Skin epidermis (tissue), 12 donors: ENCODE measurements around the gene PPP2R3B.
"Not testable (repeated sequence)": the region's sequence is repeated elsewhere in the genome, so short reads cannot be mapped to it uniquely, and the experiment has no call there.

ENCODE experiments used
- H3K27ac ChIP-seq, 21 experiments: fragments of 200-600 bp; sonication (generic) in 11 of 21; one replicate each; pipeline ENCODE4 v1.5.0; 2020; ENCODE audit warnings: mild to moderate bottlenecking in 3 of 21, inconsistent platforms in 2 of 21, moderate library complexity in 2 of 21
- H3K4me3 ChIP-seq, 7 experiments: fragments of 200-600 bp; sonication (generic) in 2 of 7; one replicate each; pipeline ENCODE4 v1.5.0; 2020; ENCODE audit warnings: inconsistent platforms in 2 of 7, mild to moderate bottlenecking in 2 of 7, moderate library complexity in 1 of 7

PPP2R3B gene

GRCh38 chrX:357035-357692 is 29.5 kb downstream of the PPP2R3B start:
- no peak overlapping the region for H3K27ac ChIP-seq
- no peak overlapping the region for H3K4me3 ChIP-seq

- Histone ChIP-seq H3K4me3 (no peak overlapping the region), H3K27ac (no peak overlapping the region)
Measured at GRCh38 chrX:356385-357034, 30.2 kb downstream of the PPP2R3B start.

GRCh38 chrX:355329-356050 is 31.2 kb downstream of the PPP2R3B start:
- no peak overlapping the region for H3K27ac ChIP-seq
- H3K4me3 ChIP-seq, result no peak overlapping the region

- Histone ChIP-seq H3K4me3 (no peak overlapping the region), H3K27ac (no peak overlapping the region)
Measured at GRCh38 chrX:353566-354535, 32.9 kb downstream of the PPP2R3B start.

GRCh38 chrX:352582-353314 is 34.0 kb downstream of the PPP2R3B start:
- Histone ChIP-seq H3K4me3 (no peak overlapping the region), H3K27ac (no peak overlapping the region)

GRCh38 chrX:352181-352580 is 34.5 kb downstream of the PPP2R3B start:
- Histone ChIP-seq H3K4me3 (no peak overlapping the region), H3K27ac (no peak overlapping the region)

GRCh38 chrX:351736-352135 is 35.0 kb downstream of the PPP2R3B start:
- Histone ChIP-seq H3K27ac (no peak overlapping the region), H3K4me3 (no peak overlapping the region)

- not testable (repeated sequence) for H3K4me3 ChIP-seq
Measured at GRCh38 chrX:351324-351641, 35.4 kb downstream of the PPP2R3B start.

GRCh38 chrX:350534-351323 is 36.0 kb downstream of the PPP2R3B start:
- no peak overlapping the region for H3K4me3 ChIP-seq
- H3K27ac ChIP-seq, result no peak overlapping the region

More at GRCh38 chrX:351324-351641, 35.4 kb downstream of the PPP2R3B start:
- H3K27ac ChIP-seq, result not testable (repeated sequence)

- no peak overlapping the region for H3K4me3 ChIP-seq
- H3K27ac ChIP-seq, result no peak overlapping the region
Measured at GRCh38 chrX:350148-350533, 36.6 kb downstream of the PPP2R3B start.

GRCh38 chrX:349702-350101 is 37.0 kb downstream of the PPP2R3B start:
- Histone ChIP-seq H3K27ac (no peak overlapping the region), H3K4me3 (no peak overlapping the region)

- no peak overlapping the region for H3K27ac ChIP-seq
- no peak overlapping the region for H3K4me3 ChIP-seq
Measured at GRCh38 chrX:349196-349595, 37.5 kb downstream of the PPP2R3B start.

GRCh38 chrX:348461-349117 is 38.1 kb downstream of the PPP2R3B start:
- Histone ChIP-seq H3K27ac (no peak overlapping the region), H3K4me3 (no peak overlapping the region)

GRCh38 chrX:347351-348117 is 39.2 kb downstream of the PPP2R3B start:
- H3K27ac ChIP-seq, result no peak overlapping the region
- H3K4me3 ChIP-seq, result no peak overlapping the region

GRCh38 chrX:346034-346813 is 40.5 kb downstream of the PPP2R3B start:
- H3K4me3 ChIP-seq, result no peak overlapping the region
- H3K27ac ChIP-seq, result no peak overlapping the region

GRCh38 chrX:345020-345925 is 41.4 kb downstream of the PPP2R3B start:
- Histone ChIP-seq H3K27ac (no peak overlapping the region), H3K4me3 (no peak overlapping the region)
